Fibroblast of skin of back (primary cell): ENCODE data around the gene MEAK7. TPM values are rescaled to one million over a fixed set of nuclear protein-coding genes. Genes with fewer than 3 reads are reported as not detected.

Experiments used
- DNase-seq: peaks from one replicate; pipeline ENCODE4 v3.0.0-alpha.2; 2013
- polyA plus RNA-seq, 2 experiments: library from polyadenylated mRNA; unstranded; fragments of 120-200 nt; gene quantifications; one replicate each; pipeline ENCODE4 v1.2.1, GENCODE V29; 2013; ENCODE audit not compliant: insufficient read length in 2 of 2

MEAK7 gene, protein sequence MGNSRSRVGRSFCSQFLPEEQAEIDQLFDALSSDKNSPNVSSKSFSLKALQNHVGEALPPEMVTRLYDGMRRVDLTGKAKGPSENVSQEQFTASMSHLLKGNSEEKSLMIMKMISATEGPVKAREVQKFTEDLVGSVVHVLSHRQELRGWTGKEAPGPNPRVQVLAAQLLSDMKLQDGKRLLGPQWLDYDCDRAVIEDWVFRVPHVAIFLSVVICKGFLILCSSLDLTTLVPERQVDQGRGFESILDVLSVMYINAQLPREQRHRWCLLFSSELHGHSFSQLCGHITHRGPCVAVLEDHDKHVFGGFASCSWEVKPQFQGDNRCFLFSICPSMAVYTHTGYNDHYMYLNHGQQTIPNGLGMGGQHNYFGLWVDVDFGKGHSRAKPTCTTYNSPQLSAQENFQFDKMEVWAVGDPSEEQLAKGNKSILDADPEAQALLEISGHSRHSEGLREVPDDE
- polyA plus RNA-seq (2013, experiment 1 of 2; ENCODE audit: insufficient read length), result 24.1 TPM
- 25.1 TPM for polyA plus RNA-seq (2013, experiment 2 of 2; ENCODE audit: insufficient read length)

DNA sequence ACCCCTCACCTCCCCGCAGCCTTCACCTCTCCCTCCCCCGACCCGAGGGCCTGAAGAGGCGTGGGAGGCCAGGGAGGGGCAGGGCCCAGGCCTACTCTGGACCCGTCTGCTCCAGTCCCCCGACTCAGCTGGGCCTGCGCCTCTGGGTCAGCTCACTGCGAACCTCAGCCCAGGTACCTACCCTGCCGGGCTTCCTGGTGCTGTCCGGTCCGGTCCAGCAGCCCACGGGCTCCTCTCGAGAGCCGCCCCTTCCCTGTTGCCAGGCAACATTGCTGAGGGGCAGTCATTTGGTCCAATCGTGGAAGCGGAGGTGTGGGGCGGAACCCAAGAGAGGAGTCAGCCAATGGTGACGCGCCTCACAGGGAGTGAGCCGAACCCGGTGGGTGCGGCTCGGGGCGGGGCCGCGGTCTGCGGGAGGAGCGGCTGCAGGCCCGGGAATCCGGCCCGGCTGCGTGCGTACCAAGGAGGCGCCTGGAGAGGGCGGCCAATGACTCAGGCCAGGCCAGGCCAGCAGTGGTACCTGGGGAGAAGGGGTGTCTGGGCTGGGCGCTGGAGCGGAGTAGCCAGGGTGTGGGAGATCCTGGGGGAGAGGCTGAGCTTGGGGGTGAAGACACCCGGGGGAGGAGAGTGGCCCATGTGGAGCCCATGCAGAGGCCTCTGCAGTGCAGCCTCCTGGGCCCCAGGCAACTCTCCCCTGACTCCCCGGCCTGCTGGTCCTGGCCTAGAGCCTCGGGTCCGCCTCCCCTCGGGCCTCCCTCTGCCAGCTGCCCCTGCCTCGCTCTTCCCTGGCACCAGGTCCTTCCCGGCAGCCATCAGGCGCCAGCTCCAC lies at the start of gene MEAK7:
MEAK7 (minus strand) TSS at position 240 of the 829 bp plus-strand sequence. CDS start 6,573 bp downstream, outside the sequence.
- peak; percentile 98 for DNase-seq

DNA sequence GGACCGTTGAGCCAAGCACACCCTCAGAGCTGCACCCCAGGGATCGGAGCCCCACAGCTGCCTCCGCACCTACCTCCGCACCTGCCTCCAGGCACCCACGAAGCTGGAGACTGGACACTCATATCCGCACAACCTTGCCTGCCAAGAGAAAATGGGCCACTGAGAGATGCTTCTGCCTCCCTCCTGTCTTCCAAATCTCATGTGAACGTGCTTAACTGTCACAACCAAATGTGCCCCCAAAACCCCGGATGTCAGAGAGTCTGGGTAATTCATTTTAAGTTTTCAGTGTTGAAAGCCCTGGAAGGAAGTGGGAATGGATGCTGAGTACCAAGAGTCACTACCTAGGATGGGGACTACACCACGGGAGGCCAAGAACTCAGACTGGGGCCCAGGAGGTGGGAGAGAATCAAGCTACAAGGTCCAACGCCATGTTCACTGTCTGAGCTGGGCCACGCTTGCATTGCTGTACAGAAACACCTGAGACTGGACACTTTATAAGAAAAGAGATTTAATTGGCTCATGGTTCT lies 49.5 kb upstream of the MEAK7 start:
- DNase-seq, result no peak

DNA sequence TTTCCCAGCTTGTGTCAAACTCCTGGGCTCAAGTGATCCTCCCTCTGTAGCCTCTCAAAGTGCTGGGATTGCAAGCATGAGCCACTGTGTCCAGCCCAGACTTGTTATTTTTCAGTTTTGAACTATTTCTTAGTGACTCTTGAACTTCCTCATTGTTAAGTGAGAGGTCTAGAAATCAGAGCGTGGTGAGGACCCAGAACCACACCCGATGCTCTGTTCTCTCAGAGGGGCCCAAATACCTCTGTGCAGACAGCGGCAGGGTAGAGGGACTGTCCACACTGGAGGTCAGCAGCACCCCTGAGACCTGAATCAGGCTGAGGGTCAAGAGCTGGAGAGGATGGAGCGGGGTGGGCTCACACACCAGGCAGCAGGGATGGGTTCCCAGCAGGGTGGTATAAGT lies 47.7 kb upstream of the MEAK7 start:
- DNase-seq, result no peak

DNA sequence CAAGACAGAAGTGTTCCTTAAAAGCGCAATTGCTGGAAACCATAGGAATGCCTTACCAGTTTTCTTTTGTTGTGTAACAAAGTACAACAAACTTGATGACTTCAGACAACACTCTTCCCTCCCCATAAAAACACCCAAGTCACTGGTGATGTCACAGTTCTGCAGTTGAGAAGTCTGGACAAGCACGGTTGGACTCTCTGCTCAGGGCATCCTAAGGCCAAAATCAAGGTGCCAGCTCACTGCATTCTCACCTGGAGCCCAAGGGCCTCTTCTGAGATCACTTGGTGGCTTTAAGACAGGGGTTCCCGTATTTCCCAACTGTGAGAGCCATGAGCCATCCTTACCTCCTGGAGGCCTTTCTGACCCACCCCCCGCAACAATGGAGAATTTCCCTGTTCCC lies 45.6 kb upstream of the MEAK7 start:
- no peak for DNase-seq

DNA sequence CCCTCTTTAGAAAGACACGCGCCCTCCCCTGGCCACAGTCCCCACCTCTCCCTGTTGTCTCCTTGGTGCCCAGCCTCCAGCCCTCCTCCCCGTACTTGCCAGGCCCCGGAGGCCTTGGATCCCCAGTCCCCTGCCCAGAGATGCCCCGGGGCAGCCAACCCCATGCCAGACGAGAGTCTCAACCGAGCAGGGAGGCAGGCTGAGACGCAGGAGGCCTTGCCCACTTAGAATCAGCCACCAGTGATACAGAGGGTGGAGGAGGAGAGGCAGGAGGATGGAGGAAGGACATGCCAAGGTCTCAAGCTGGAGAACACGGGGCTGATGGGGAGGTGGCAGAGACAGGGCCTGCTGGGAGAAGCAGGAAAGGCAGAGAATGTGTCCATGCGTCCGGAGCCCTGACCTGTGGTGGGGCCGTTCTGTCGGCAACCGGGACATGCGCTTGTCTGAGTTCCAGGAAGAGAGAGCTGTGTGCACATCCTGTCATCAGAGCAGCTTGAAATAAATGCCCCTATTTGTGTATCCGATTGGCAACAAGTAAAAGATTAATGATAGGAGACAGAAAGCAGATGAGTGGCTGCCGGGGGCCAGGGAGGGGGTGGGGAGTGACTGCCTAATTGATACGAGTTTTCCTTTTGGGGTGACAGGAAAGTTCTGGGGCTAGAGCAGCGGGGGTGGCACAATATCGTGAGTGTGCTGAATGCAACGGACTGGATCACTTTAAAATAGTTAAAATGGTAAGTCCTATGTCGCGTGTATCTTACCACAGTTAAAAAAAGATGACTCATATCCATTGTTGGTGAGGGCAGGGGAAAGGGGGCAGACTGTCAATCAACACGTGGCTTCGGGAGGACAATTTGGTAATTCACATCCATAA lies 44.7 kb upstream of the MEAK7 start:
- DNase-seq, result no peak

DNA sequence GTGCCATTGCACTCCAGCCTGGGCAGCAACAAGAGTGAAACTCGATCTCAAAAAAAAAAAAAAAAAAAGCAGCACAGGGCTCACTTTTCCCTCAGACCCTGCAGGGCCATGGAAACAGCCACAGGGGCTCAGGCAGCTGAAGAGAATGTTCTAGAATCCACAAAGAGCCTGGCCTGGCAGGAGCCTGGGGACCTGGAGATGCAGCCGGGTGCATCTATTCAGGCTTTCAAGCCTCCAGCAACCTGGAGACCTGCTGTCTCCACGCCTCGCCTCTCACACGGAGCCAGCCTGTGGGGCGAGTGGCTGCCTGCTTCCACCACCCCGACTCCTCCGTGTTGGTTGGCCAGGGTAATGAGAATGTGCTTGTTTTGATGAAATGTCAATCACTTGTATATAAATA lies 44.0 kb upstream of the MEAK7 start:
- DNase-seq, result no peak

DNA sequence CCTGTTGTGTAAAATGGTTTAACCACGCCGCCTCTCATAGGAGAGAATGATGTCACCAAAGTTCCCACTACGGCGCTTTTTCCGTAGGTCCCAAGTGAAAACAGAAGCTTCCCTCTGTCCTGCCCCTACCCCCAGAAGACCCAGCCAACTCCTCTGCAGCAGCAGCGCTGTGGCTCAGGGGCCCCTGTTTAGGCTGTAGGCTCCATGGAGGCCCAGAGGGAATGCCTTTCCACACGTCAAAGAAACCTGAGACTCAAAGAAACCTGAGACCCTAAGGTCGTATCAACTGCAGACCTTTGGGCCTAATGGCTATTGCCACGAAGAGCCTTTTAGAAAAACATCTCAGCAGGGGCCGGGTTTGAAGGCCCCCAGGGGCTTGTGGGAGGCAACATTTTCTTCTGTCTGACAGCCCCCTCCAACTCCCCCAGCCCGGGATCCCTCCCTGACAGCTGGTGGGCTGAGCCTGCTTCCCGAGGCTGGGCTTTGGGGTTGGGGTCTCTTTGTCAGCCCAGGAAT lies 43.1 kb upstream of the MEAK7 start:
- no peak for DNase-seq

DNA sequence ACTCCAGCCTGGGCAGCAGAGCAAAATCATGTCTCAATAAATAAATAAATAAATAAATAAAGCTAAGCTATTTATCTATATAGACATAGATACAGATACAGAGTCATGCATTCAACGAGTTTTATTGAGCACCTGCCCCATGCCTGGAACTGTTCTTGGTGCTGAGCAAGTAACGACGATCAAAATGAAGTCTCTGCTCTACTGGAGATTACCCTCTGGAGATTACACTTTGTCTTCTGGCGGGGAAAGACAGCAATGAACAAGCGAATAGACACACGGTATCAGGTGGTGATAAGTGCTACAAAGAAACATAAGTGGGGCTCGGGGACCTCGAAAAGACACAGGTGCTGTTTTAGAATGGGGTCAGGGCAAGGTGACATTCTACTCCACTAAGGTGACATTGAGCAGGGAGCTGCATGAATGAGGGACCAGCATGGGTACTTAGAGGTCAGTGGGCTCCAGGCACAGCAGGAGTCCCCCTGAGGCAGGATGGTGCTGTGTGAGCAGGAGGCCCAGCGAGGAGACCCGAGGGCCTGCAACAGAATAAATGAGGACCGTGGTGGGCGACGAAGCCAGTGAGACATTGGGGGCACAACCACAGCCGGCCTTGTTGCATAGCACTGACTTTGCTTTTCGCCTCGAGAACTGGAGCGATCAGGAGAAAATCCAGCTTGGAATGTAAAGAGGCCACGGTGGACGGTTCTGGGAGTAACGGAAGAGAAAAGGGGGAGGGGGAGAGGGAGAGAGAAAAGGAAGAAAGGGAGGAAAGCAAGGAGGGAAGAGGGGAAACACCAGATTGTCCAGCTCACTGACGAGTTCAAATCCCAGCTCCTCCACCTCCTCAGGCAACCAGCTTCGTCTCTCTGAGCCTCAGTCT lies 42.4 kb upstream of the MEAK7 start:
- DNase-seq, result no peak

DNA sequence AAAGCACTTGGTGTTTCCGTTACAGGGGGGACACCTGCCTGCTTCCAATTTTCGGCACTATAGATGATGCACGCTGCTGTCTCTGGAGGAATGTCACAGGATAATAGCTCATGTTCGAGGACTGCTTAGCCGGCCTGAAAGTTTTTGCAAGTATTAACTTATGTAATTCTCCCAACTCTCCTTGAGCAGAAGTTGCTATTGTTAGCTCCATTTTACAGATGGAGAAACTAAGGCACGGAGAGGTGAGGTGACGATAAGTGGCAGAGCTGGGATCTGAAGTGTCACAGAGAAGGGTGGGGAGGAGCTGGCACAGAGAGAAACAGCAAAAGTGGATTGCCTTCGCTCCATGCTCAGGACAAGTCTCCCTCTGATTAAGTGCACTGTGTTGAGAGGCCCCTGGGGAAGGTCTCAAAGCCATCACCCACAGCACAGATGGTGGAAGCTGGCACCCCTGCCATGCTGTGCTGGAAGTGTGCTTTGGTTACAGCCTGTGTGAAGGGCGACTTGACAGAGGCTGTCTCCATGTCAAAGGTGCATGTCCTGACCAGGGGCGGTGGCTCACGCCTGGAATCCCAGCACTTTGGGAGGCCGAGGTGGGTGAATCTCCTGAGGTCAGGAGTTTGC lies 40.8 kb upstream of the MEAK7 start:
- no peak for DNase-seq

DNA sequence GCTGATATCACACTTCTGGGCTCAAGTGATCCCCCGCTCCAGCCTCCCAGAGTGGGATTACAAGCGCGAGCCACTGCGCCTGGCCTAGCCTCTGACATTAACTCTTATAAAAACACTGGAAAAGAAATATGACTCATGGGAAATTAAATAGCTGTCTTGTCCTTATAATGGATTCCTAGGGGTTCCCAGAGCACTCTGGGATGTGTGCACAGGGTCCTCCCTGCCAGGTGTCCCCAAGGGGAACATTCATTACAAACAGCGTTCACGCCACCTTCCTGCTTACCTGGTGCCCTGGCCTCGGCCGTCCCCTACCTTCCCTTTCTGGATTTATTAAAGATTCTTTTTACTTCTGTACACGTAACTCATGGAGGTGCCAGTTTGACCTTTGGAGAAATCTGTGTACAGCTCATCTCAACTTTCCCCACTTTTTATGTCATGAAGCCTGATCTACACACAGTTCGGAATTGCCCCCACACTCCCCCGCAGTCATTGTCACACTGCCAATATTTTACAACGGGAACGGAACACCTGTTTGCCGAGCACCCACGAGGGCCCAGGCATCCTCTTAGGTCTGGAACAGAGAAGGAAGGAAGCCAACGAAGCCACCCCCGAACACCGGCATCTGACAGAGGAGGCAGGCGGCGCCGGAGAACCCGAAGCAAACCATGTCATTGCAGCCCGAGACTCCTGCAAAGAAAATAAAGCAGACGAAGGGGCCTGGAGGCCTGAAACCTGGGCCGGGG lies 39.7 kb upstream of the MEAK7 start:
- peak; percentile 69 for DNase-seq

DNA sequence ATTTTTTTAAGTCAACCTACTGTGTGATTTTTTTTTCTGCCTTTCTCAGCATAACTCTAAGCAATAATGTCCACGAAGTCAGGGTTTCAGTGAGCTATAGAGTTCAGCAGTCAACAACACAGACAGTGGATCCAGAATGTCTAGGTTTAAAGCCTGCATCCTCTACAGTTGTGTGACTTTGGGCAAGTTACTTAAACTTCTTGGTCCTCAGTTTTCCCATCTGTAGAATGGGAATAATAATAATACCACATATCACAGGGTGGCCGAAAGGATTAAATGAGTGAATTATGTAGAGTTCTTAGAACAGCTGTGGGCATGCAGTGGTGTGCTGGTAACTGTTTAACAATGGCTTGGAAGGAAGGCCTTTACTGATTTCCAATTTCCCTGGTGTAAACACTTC lies 38.8 kb upstream of the MEAK7 start:
- DNase-seq, result no peak

DNA sequence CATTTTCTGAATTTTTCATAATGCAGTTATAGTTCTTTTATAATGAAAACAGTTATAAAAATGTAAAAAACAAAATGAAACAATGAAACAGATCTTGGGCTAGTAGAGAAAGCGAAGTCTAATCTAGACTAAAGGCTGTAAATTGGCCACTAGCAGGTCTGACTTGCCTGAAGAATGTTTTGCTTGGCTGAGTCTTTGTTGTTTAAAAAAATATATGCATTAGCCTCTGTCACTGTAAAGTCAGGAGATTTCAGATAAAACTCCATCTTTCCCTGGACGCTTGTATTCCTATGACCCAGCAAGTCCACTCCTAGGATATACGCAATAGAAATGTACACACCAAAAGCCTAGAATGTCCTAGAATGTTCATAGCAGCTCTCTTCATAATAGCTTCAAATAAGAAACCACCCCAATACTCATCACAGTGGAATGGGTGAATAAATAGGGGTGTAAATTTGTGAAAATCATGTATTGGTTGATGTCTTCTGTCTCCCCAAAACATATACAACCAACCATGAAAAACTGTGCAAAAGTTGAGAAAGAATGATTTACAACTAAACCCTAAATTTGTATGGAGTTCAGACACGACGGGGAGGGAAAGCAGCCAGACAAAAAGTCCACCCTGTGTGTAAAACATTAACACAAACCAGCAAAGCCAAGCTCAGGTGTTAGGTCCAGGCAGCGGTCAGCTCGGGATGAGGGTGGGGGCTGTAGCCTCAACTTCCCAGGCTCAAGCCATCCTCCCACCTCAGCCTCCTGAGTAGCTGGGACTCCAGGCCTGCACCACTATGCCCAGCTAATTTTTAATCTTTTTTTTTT lies 37.7 kb upstream of the MEAK7 start:
- DNase-seq, result peak; percentile 90

DNA sequence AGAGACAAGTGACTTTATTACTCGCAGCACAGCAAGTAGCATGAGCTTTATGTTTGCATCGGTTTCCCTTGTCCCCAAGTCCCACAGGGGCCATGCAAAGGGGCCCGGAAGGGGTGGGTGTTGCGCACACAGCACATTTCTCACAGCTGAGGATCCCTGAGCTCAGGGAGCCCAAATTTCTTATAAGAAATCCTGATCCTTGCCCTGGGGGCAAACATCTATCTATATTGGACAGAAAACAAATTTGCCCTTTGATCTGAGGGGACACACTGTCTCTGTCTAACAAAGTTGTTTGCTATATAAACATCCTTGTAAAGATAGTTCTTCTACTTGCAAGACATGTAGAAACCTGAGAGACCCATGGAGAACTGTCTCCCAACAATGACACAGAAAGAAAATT lies 35.7 kb upstream of the MEAK7 start:
- DNase-seq, result no peak

DNA sequence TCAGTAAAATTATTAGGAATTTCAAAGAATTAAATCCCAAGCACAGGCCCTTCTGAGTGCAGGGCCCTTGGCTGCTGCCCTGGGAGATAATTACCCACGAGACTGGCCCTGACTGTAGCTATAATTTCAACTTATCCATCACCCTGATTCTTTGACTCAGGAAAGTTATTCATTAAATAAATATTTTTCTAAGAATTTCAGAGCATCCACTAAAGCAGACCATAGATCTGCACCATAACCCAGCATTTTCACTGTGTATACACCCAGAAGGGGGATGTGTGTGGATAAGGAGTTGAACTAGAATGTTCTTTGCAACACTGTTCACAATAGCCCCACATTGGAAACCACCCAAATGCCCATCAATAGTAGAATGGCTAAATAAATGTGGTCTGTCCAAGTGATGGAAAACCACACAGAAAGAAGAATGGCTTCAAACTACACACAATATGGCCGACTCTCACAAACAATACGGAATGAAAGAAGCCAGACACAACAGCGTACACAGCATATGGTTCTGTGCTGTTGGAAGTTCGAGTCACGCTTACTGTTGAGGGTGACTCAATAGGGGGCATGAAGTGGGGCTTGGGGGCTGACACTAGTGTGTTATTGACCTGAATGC lies 33.9 kb upstream of the MEAK7 start:
- peak; percentile 56 for DNase-seq

DNA sequence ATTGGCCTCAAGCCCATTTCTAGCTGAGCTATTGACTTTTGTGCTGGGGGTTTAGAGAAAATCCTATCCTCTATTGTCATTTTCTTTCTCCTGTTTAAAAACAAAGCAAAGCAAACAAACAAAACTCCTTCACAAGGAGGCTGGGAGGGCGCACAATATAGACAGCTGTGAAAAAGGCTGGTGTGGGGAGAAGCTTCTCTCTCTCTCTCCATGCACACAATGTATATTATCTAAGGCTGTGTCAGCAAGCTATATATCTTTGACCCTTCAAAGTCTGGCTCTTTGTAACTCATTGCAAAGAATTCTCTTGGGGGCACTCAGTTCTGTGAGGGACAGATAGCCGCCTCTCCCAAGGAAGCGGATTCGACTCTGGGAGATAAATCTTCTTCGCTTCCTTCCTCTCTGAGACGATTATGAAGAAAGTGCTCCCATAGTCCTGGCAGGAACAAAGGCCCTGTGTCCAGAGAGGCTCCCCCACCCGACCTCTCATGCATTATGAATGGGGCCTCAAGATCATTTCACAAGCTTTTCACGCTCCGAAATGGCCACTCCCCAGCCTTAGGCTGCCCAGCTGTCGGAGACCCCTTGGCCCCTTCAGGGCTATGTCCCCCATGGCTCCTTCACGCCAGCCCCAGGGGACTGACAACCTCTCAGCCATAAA lies 33.2 kb upstream of the MEAK7 start:
- DNase-seq, result no peak

DNA sequence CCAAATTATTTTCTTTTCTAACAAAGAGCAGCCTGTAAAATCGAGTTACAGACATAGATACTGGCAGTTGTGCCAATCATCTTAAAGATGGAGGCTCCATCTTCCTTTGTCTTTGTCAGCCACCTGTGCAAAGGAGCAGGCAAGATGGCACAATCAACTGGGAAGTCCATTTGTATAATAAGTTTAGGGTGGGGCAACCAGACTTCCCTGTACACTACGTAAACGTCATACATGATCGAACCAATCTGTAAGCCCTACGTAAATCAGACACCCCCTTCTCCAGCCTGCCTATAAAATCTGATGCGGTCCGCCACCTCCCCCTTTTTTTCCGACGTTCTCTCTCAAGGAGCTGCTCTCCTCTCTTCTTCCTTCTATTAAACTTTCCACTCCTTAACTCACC lies 31.4 kb upstream of the MEAK7 start:
- no peak for DNase-seq

DNA sequence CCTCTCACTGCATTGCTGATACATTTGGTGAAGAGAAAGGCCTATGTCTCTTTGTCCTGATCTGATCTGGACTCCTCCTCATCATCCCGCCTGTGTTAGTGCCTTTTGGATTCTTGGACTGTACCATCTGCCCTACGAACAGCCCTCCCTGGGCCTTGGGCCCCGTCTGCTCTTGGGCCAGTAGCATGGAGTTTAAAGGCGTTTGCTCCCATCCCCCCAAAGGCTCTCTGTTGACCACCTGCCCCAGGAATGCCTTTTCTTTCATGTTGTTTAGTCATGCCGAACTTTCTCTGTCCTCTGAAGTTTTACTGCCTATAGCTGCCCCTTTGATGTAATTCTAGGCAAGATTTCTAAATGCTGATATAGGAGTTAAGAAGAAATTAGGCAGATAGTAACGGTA lies 30.9 kb upstream of the MEAK7 start:
- no peak for DNase-seq

DNA sequence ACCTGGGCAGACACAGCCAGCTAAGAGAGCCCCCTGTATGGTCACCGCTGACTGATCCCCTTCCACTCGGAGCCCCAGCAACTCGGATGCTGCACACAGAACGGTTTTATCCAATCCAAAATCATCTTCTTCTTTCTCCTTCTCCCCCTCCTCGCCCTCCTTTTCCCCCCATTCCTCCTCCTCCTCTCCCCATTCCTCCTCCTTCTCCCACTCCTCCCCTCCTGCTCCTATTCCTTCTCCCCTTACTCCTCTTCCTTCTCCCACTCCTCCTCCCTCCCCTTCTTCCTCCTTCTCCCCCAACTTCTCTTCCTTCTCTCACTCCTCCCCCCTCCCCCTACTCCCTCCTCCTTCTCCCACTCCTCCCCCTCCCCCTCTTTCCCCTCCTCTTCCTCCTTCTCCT lies 30.4 kb upstream of the MEAK7 start:
- DNase-seq, result no peak
